Neuron (in vitro differentiated cells): ENCODE measurements around the gene RNF151.
"Not testable (repeated sequence)": the region's sequence is repeated elsewhere in the genome, so short reads cannot be mapped to it uniquely, and the experiment has no call there.

ENCODE experiments used
- H2AFZ ChIP-seq: one replicate; pipeline ENCODE4 v1.6.1; 2013; ENCODE audit warnings: low read depth, mild to moderate bottlenecking, inconsistent platforms, low read length, moderate library complexity
- H3K27me3 ChIP-seq: one replicate; pipeline ENCODE4 v1.6.1; 2013; ENCODE audit warnings: low read length; ENCODE audit not compliant: insufficient read depth
- H3K36me3 ChIP-seq: one replicate; pipeline ENCODE4 v1.6.1; 2013; ENCODE audit warnings: low read length; ENCODE audit not compliant: insufficient read depth
- H3K4me1 ChIP-seq: one replicate; pipeline ENCODE4 v1.6.1; 2013; ENCODE audit warnings: low read length; ENCODE audit not compliant: insufficient read depth
- H3K4me3 ChIP-seq: 2 replicates; pipeline ENCODE4 v1.5.1; 2013; ENCODE audit warnings: mild to moderate bottlenecking, low read length, moderate library complexity
- H3K9me3 ChIP-seq: one replicate; pipeline ENCODE4 v1.6.1; 2013; ENCODE audit warnings: low read length

Gene RNF151

GRCh38 chr16:1958143-1958491, 8.5 kb upstream of the RNF151 start:
- peaks cover 13% of the 10 kb centered on the region for H3K4me1 ChIP-seq

GRCh38 chr16:1958715-1959268, 7.9 kb upstream of the RNF151 start:
- Histone ChIP-seq H3K36me3 (peaks cover 26% of the 10 kb centered on the region), H3K4me1 (peaks cover 20% of the 10 kb centered on the region), H2AFZ (no peak overlapping the region), H3K4me3 (peak overlapping the region; percentile 93), H3K9me3 (no peaks in the 10 kb centered on the region), H3K27me3 (no peaks in the 10 kb centered on the region)

More at GRCh38 chr16:1958143-1958491, 8.5 kb upstream of the RNF151 start:
- H3K36me3 ChIP-seq: peaks cover 19% of the 10 kb centered on the region
- H3K4me3 ChIP-seq, H3K27me3 ChIP-seq, H2AFZ ChIP-seq, H3K9me3 ChIP-seq: not testable (repeated sequence)

GRCh38 chr16:1959269-1960039, 7.2 kb upstream of the RNF151 start, which contains the start of gene NDUFB10:
Gene NDUFB10, plus strand, starts transcription at chr16:1959538. Its CDS starts 87 bp downstream, at chr16:1959625.
- Histone ChIP-seq H3K4me3 (peak within 1 kb of the TSS; percentile 93), H2AFZ (peak within 1 kb of the TSS; percentile 31), H3K4me1 (peaks cover 23% of the 10 kb centered on the region), H3K27me3 (no peaks in the 10 kb centered on the region), H3K9me3 (no peaks in the 10 kb centered on the region), H3K36me3 (peaks cover 29% of the 10 kb centered on the region)

GRCh38 chr16:1960665-1961630, 5.7 kb upstream of the RNF151 start:
- Histone ChIP-seq H3K36me3 (peaks cover 29% of the 10 kb centered on the region), H3K9me3 (no peaks in the 10 kb centered on the region), H3K4me1 (peaks cover 30% of the 10 kb centered on the region), H3K4me3 (peak overlapping the region; percentile 93), H3K27me3 (no peaks in the 10 kb centered on the region), H2AFZ (no peak overlapping the region)

- H3K36me3 ChIP-seq: peaks cover 29% of the 10 kb centered on the region
- H2AFZ ChIP-seq: no peak overlapping the region
- H3K4me3 ChIP-seq: no peak overlapping the region
- H3K27me3 ChIP-seq: no peaks in the 10 kb centered on the region
- peaks cover 31% of the 10 kb centered on the region for H3K4me1 ChIP-seq
- H3K9me3 ChIP-seq: no peaks in the 10 kb centered on the region
Observed at GRCh38 chr16:1961651-1962067, 5.0 kb upstream of the RNF151 start.

- H3K9me3 ChIP-seq, H3K27me3 ChIP-seq, H2AFZ ChIP-seq: not testable (repeated sequence)
- Histone ChIP-seq H3K4me3 (peak overlapping the region; percentile 95), H3K4me1 (peaks cover 31% of the 10 kb centered on the region), H3K36me3 (peaks cover 29% of the 10 kb centered on the region)
Observed at GRCh38 chr16:1962161-1963153, 4.2 kb upstream of the RNF151 start.

- H3K36me3 ChIP-seq: peaks cover 29% of the 10 kb centered on the region
- H3K27me3 ChIP-seq: no peaks in the 10 kb centered on the region
- H2AFZ ChIP-seq: no peak overlapping the region
- H3K4me3 ChIP-seq: peak overlapping the region; percentile 95
- H3K4me1 ChIP-seq: peaks cover 31% of the 10 kb centered on the region
- H3K9me3 ChIP-seq: no peaks in the 10 kb centered on the region
Observed at GRCh38 chr16:1963806-1964505, 2.7 kb upstream of the RNF151 start.

- peak within 1 kb of the TSS; percentile 95 for H3K4me3 ChIP-seq
- no peak within 1 kb of the TSS for H2AFZ ChIP-seq
- H3K9me3 ChIP-seq: no peaks in the 10 kb centered on the region
- no peaks in the 10 kb centered on the region for H3K27me3 ChIP-seq
- H3K4me1 ChIP-seq: peaks cover 31% of the 10 kb centered on the region
- H3K36me3 ChIP-seq: peaks cover 29% of the 10 kb centered on the region
Observed at GRCh38 chr16:1964506-1965395, 1.9 kb upstream of the RNF151 start, which contains the start of gene RPS2. Gene RPS2, minus strand, starts transcription at chr16:1964826. Its CDS starts 201 bp downstream, at chr16:1964625.

- Histone ChIP-seq H3K4me3 (peak overlapping the region; percentile 95), H3K36me3 (peaks cover 29% of the 10 kb centered on the region), H3K9me3 (no peaks in the 10 kb centered on the region), H3K27me3 (no peaks in the 10 kb centered on the region), H2AFZ (no peak overlapping the region), H3K4me1 (peaks cover 26% of the 10 kb centered on the region)
Observed at GRCh38 chr16:1965396-1966001, 1.2 kb upstream of the RNF151 start.

- H3K9me3 ChIP-seq: no peaks in the 10 kb centered on the region
- peaks cover 8% of the 10 kb centered on the region for H3K36me3 ChIP-seq
- no peak overlapping the region for H3K4me3 ChIP-seq
- H3K27me3 ChIP-seq: no peaks in the 10 kb centered on the region
- H3K4me1 ChIP-seq: peaks cover 25% of the 10 kb centered on the region
- no peak overlapping the region for H2AFZ ChIP-seq
Observed at GRCh38 chr16:1968146-1968953, 1.7 kb downstream of the RNF151 start.
